K562 (cell line): ENCODE data around the gene MMAB. TPM values are rescaled to one million over a fixed set of nuclear protein-coding genes. Genes with fewer than 3 reads are reported as not detected.

Source experiments
- ATAC-seq: fragments of 200-7000 bp; cut with Tn5 transposase; 3 replicates; pipeline ENCODE4 v1.9.1; 2020; ENCODE audit warnings: moderate library complexity
- BruUV-seq: library from RNA; stranded (reverse); fragments of 400-500 nt; replicated peaks from 2 replicates; lab custom pipeline; 2021; lab: Mats Ljungman, UMichigan
- CTCF ChIA-PET: fragments of 300-600 bp; formaldehyde crosslinking; extraction: SDS; loops from one replicate; lab custom pipeline; 2021; ENCODE audit warnings: low intra/inter-chr PET ratio; lab: Yijun Ruan, JAX
- POLR2A ChIA-PET: fragments of 300-600, 350-650 bp; sonication (Branson Sonifier 250); formaldehyde crosslinking; extraction: SDS; loops from one replicate; lab custom pipeline; 2021; ENCODE audit warnings: antibody characterized with exemption, inconsistent platforms; lab: Yijun Ruan, JAX
- DNase-seq, 4 experiments: peaks; one replicate each; pipeline versions ENCODE4 v3.0.0 to v3.0.0-alpha.2; 2011 to 2018; ENCODE audit warnings: low spot score in 3 of 4, mixed read lengths in 3 of 4; ENCODE audit errors: extremely low read depth in 1 of 4
- FAIRE-seq: peaks from 2 replicates; lab custom pipeline; 2011; peaks lifted over from hg19 to GRCh38; lab: Jason Lieb, UNC
- H2AFZ ChIP-seq: 2 replicates; pipeline ENCODE4 v1.6.0; 2011; ENCODE audit warnings: low read depth, low read length, control low read depth, inconsistent platforms
- H3K27ac ChIP-seq: fragments of 200-600 bp; 3 replicates; pipeline ENCODE4 v1.8.0; 2011; ENCODE audit warnings: low read depth, mild to moderate bottlenecking, control low read depth, inconsistent platforms, low read length, moderate library complexity, mixed read lengths; ENCODE audit errors: extremely low read depth
- H3K27me3 ChIP-seq, 2 experiments: fragments of 300-600 bp in 1 of 2; 2 replicates in 1 of 2; 3 replicates in 1 of 2; pipeline versions ENCODE4 v1.6.0 to v1.8.0; 2011; ENCODE audit warnings: inconsistent platforms in 2 of 2, low read length in 2 of 2, mild to moderate bottlenecking in 1 of 2, mixed read lengths in 1 of 2, moderate library complexity in 1 of 2; ENCODE audit not compliant: control insufficient read depth in 2 of 2, insufficient read depth in 2 of 2
- H3K36me3 ChIP-seq: fragments of 300-600 bp; 3 replicates; pipeline ENCODE4 v1.8.0; 2011; ENCODE audit warnings: mild to moderate bottlenecking, low read length, inconsistent platforms; ENCODE audit not compliant: control insufficient read depth, insufficient read depth
- H3K4me1 ChIP-seq, 2 experiments: fragments of 200-600 bp in 1 of 2; replicated peaks in 1 of 2; 2 replicates in 1 of 2; 3 replicates in 1 of 2; pipeline versions ENCODE4 v1.5.1 to v1.8.0; 2011; ENCODE audit warnings: inconsistent platforms in 2 of 2, low read length in 2 of 2, mild to moderate bottlenecking in 1 of 2, mixed read lengths in 1 of 2, moderate library complexity in 1 of 2; ENCODE audit not compliant: control insufficient read depth in 2 of 2, insufficient read depth in 2 of 2
- H3K4me2 ChIP-seq: 2 replicates; pipeline ENCODE4 v1.6.1; 2011; ENCODE audit warnings: low read length, control low read depth, inconsistent platforms, mixed read lengths; ENCODE audit not compliant: insufficient read depth
- H3K4me3 ChIP-seq: fragments of 200-600 bp; sonication (generic), shearing (Covaris generic); 2 replicates; pipeline ENCODE4 v1.5.1; 2016; ENCODE audit warnings: control low read depth, inconsistent platforms
- H3K79me2 ChIP-seq: fragments of 200-600 bp; 3 replicates; pipeline ENCODE4 v1.8.0; 2011; ENCODE audit warnings: low read length, inconsistent platforms; ENCODE audit not compliant: control insufficient read depth, insufficient read depth
- H3K9ac ChIP-seq, 2 experiments: 2 replicates each; pipeline versions ENCODE4 v1.6.0 to v1.6.1; 2011; ENCODE audit warnings: low read depth in 2 of 2, low read length in 2 of 2, control low read depth in 1 of 2, inconsistent platforms in 1 of 2, mild to moderate bottlenecking in 1 of 2, mixed read lengths in 1 of 2; ENCODE audit not compliant: insufficient read depth in 1 of 2
- H3K9me1 ChIP-seq: one replicate; pipeline ENCODE4 v1.6.0; 2011; ENCODE audit warnings: inconsistent platforms, mild to moderate bottlenecking, low read length, moderate library complexity; ENCODE audit not compliant: control insufficient read depth, insufficient read depth
- H3K9me3 ChIP-seq: replicated peaks from 2 replicates; pipeline ENCODE4 v1.5.1; 2011; ENCODE audit warnings: low read depth, low read length, inconsistent platforms; ENCODE audit not compliant: control insufficient read depth, insufficient read depth
- H4K20me1 ChIP-seq: replicated peaks from 2 replicates; pipeline ENCODE4 v1.6.1; 2011; ENCODE audit warnings: low read length, inconsistent platforms, mixed read lengths; ENCODE audit not compliant: control insufficient read depth, insufficient read depth
- CREBBP ChIP-seq: IDR thresholded peaks from one replicate; pipeline ENCODE4 v1.6.1; 2012; ENCODE audit warnings: low read depth, mild to moderate bottlenecking, control low read depth, inconsistent platforms, low read length
- HNRNPLL ChIP-seq: fragments of 200-400 bp; formaldehyde crosslinking; IDR thresholded peaks from 2 replicates; pipeline ENCODE4 v1.6.1; 2017; ENCODE audit warnings: low read length, low read depth, mild to moderate bottlenecking; ENCODE audit not compliant: poor library complexity, severe bottlenecking
- JUND ChIP-seq, 2 experiments: IDR thresholded peaks; 2 replicates in 1 of 2; 3 replicates in 1 of 2; pipeline ENCODE4 v1.6.1; 2011; ENCODE audit warnings: borderline replicate concordance in 2 of 2, low read depth in 2 of 2, low read length in 2 of 2, improper control_type of control experiment in 1 of 2, missing biosample characterization in 1 of 2, missing genetic modification characterization in 1 of 2, missing genetic modification reagents in 1 of 2
- MAZ ChIP-seq, 2 experiments: fragments of 450-650 bp in 1 of 2; sonication (generic) in 1 of 2; formaldehyde crosslinking; IDR thresholded peaks in 1 of 2; conservative IDR thresholded peaks in 1 of 2; 2 replicates each; pipeline versions ENCODE4 v1.4.0 to v1.5.0; 2020; ENCODE audit warnings: mild to moderate bottlenecking in 1 of 2, missing genetic modification reagents in 1 of 2
- NR2F6 ChIP-seq: fragments of 450-650 bp; formaldehyde crosslinking; IDR thresholded peaks from 2 replicates; pipeline ENCODE4 v1.4.0; 2020; ENCODE audit warnings: mild to moderate bottlenecking
- OTX1 ChIP-seq: fragments of 450-650 bp; formaldehyde crosslinking; IDR thresholded peaks from 2 replicates; pipeline ENCODE4 v1.4.0; 2022; ENCODE audit warnings: mild to moderate bottlenecking
- PRPF4 ChIP-seq: fragments of 200-400 bp; formaldehyde crosslinking; IDR thresholded peaks from one replicate; pipeline ENCODE4 v1.6.1; 2017; ENCODE audit warnings: low read length, low read depth, mild to moderate bottlenecking; ENCODE audit not compliant: insufficient read depth, poor library complexity, severe bottlenecking
- SP1 ChIP-seq: sonication (generic); formaldehyde crosslinking; IDR thresholded peaks from 2 replicates; pipeline ENCODE4 v1.8.1; 2022; ENCODE audit warnings: mild to moderate bottlenecking, missing genetic modification reagents
- ZKSCAN8 ChIP-seq: fragments of 200-800 bp; sonication (Bioruptor generic); IDR thresholded peaks from 2 replicates; pipeline ENCODE4 v1.6.1; 2016; ENCODE audit warnings: missing genetic modification characterization, missing compliant biosample characterization
- ZNF175 ChIP-seq: fragments of 200-800 bp; sonication (Bioruptor generic); IDR thresholded peaks from 2 replicates; pipeline ENCODE4 v1.6.1; 2016; ENCODE audit warnings: low read depth, mild to moderate bottlenecking, missing genetic modification characterization, missing compliant biosample characterization
- WGBS: fragments of 100-300 bp; shearing (Covaris generic); methylation state at CpG from one replicate; pipeline ENCODE4 v1.1.6; 2016; ENCODE audit warnings: low coverage, mixed read lengths; ENCODE audit not compliant: insufficient coverage; ENCODE audit errors: missing lambda C conversion rate; 5-methylcytosine and 5-hydroxymethylcytosine counted together
- in situ Hi-C: fragments of 300-500 bp; cut with MboI; formaldehyde crosslinking; loops from 4 replicates; pipeline ENCODE4 v1.15.0; 2018; ENCODE audit warnings: inconsistent platforms, mixed read lengths
- intact Hi-C: fragments of 100-400 bp; cut with micrococcal nuclease; formaldehyde crosslinking; loops from 2 replicates; pipeline ENCODE4 v1.14.2; 2022
- polyA plus RNA-seq, 8 experiments: library from polyadenylated mRNA; depleted of rRNA in 4 of 8; stranded (reverse) in 5 of 8; unstranded in 3 of 8; fragments of >200 nt; fragmentation: Nextera tagmentation in 2 of 8; fragmentation: Illumina TruSeq in 1 of 8; extraction: Ambion mirVana in 2 of 8; extraction: Trizol in 1 of 8; gene quantifications; 2 replicates each; pipeline versions ENCODE4 v1.2.1 to v1.2.3, GENCODE V29; 2011 to 2014; ENCODE audit warnings: inconsistent platforms in 1 of 8, missing spikeins in 1 of 8
- total RNA-seq, 7 experiments: library from RNA; depleted of rRNA in 6 of 7; stranded (reverse); fragments of >200 nt in 6 of 7; fragmentation: Illumina TruSeq in 2 of 7; extraction: Trizol in 2 of 7; gene quantifications; 2 replicates each; pipeline versions ENCODE4 v1.2.1 to v1.2.3, GENCODE V29; 2011 to 2021; ENCODE audit warnings: low replicate concordance in 1 of 7
- TF ChIP-seq, protein P1 (sequence below): fragments of 200-800 bp; sonication (Bioruptor generic); IDR thresholded peaks from 2 replicates; pipeline ENCODE4 v1.6.1; 2016; ENCODE audit warnings: missing genetic modification characterization, missing compliant biosample characterization
- TF ChIP-seq, protein P2 (sequence below): fragments of 250-450 bp; sonication (Bioruptor Pico); IDR thresholded peaks from 2 replicates; pipeline ENCODE4 v1.4.0; 2020; ENCODE audit warnings: mild to moderate bottlenecking, moderate library complexity

The MMAB gene
- total and polyA plus RNA-seq, 9 of the 15 experiments (the other 6 are each of a cell fraction or from before 2014, with no cell fraction given), result 9.5 to 76.1 (median 46.2) TPM

DNA sequence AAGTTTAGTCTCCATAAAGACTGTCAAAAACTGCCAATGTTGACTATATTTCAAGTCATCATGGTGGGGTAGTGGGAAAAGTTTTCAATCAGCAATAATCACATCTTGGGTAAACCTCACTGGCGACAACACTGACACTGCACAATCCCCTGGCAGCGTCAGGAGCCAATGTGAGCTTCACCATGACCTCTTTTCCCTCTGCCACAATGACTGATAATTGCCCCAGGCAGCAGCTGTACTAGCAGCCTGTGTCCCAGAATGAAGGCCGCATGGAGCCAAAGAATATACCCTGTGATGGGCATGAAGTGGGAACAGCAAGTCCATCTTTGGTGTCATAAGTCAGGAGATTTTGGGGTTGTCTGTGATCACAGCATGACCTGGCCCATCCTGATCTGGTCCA is 5.3 kb downstream of the MMAB start:
- no peak for ATAC-seq
- POLR2A ChIA-PET, result interaction anchor here (0.7 to 1.0 kb wide), 3 partner anchors 8 to 28 kb away, joined by 3 to 5 read pairs (median 3); no protein-coding TSS in a partner anchor
- DNase-seq, result no peak
- 97% methylated on average over 3 of the region's 3 CpGs for WGBS
- intact Hi-C loops, result no loop called here
- no peak overlapping the region for H3K9ac ChIP-seq
- H3K27ac ChIP-seq, result no peak overlapping the region
- H3K79me2 ChIP-seq, result peaks cover 7% of the 10 kb centered on the region; the same call in 2 of the 3 replicates
- H3K9me3 ChIP-seq, result no peaks in the 10 kb centered on the region
- no peak overlapping the region for H2AFZ ChIP-seq
- H3K4me1 ChIP-seq, result peaks cover 6 to 7% of the 10 kb centered on the region in 2 experiments; a peak in 3 of 5 replicates
- in situ Hi-C loops, result no loop called here
- H3K4me2 ChIP-seq, result no peak overlapping the region
- H3K36me3 ChIP-seq, result peaks cover 77% of the 10 kb centered on the region; the same call in 2 of the 3 replicates
- no peaks in the 10 kb centered on the region for H3K27me3 ChIP-seq
- no peaks in the 10 kb centered on the region for H3K9me1 ChIP-seq
- no peak for FAIRE-seq
- CTCF ChIA-PET, result no interaction called here
- no peaks in the 10 kb centered on the region for H4K20me1 ChIP-seq
- no TSS peak for BruUV-seq
- no peak overlapping the region for H3K4me3 ChIP-seq
- TF ChIP-seq ZKSCAN8 (CRISPR knock-in tag), result no peak
- TF ChIP-seq OTX1 (CRISPR knock-in tag), result no peak
- no peak for TF ChIP-seq SP1
- TF ChIP-seq ZNF175 (CRISPR knock-in tag), result no peak
- TF ChIP-seq CREBBP, result no peak
- no peak for TF ChIP-seq HNRNPLL
- TF ChIP-seq MAZ (CRISPR knock-in tag; conservative IDR thresholded peaks at IDR 0.05 in 1 of 2, IDR thresholded peaks at IDR 0.05 in 1 of 2), result no peak
- TF ChIP-seq, protein P1, sequence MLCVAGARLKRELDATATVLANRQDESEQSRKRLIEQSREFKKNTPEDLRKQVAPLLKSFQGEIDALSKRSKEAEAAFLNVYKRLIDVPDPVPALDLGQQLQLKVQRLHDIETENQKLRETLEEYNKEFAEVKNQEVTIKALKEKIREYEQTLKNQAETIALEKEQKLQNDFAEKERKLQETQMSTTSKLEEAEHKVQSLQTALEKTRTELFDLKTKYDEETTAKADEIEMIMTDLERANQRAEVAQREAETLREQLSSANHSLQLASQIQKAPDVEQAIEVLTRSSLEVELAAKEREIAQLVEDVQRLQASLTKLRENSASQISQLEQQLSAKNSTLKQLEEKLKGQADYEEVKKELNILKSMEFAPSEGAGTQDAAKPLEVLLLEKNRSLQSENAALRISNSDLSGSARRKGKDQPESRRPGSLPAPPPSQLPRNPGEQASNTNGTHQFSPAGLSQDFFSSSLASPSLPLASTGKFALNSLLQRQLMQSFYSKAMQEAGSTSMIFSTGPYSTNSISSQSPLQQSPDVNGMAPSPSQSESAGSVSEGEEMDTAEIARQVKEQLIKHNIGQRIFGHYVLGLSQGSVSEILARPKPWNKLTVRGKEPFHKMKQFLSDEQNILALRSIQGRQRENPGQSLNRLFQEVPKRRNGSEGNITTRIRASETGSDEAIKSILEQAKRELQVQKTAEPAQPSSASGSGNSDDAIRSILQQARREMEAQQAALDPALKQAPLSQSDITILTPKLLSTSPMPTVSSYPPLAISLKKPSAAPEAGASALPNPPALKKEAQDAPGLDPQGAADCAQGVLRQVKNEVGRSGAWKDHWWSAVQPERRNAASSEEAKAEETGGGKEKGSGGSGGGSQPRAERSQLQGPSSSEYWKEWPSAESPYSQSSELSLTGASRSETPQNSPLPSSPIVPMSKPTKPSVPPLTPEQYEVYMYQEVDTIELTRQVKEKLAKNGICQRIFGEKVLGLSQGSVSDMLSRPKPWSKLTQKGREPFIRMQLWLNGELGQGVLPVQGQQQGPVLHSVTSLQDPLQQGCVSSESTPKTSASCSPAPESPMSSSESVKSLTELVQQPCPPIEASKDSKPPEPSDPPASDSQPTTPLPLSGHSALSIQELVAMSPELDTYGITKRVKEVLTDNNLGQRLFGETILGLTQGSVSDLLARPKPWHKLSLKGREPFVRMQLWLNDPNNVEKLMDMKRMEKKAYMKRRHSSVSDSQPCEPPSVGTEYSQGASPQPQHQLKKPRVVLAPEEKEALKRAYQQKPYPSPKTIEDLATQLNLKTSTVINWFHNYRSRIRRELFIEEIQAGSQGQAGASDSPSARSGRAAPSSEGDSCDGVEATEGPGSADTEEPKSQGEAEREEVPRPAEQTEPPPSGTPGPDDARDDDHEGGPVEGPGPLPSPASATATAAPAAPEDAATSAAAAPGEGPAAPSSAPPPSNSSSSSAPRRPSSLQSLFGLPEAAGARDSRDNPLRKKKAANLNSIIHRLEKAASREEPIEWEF (CRISPR knock-in tag), result no peak
- TF ChIP-seq NR2F6, result no peak
- TF ChIP-seq JUND (IDR thresholded peaks at IDR 0.05; ENCODE audit: borderline replicate concordance, low read depth, low read length), result no peak
- no peak for TF ChIP-seq JUND (tag; IDR thresholded peaks at IDR 0.05; ENCODE audit: borderline replicate concordance, low read depth, low read length)
- no peak for TF ChIP-seq PRPF4
- TF ChIP-seq, protein P2, sequence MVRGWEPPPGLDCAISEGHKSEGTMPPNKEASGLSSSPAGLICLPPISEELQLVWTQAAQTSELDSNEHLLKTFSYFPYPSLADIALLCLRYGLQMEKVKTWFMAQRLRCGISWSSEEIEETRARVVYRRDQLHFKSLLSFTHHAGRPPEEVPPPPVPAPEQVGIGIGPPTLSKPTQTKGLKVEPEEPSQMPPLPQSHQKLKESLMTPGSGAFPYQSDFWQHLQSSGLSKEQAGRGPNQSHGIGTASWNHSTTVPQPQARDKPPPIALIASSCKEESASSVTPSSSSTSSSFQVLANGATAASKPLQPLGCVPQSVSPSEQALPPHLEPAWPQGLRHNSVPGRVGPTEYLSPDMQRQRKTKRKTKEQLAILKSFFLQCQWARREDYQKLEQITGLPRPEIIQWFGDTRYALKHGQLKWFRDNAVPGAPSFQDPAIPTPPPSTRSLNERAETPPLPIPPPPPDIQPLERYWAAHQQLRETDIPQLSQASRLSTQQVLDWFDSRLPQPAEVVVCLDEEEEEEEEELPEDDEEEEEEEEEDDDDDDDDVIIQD (CRISPR knock-in tag), result no peak
